ENCODE results near the gene ASPG.
"Not testable (repeated sequence)": the region's sequence is repeated elsewhere in the genome, so short reads cannot be mapped to it uniquely, and the experiment has no call there.

Gene ASPG

DNA sequence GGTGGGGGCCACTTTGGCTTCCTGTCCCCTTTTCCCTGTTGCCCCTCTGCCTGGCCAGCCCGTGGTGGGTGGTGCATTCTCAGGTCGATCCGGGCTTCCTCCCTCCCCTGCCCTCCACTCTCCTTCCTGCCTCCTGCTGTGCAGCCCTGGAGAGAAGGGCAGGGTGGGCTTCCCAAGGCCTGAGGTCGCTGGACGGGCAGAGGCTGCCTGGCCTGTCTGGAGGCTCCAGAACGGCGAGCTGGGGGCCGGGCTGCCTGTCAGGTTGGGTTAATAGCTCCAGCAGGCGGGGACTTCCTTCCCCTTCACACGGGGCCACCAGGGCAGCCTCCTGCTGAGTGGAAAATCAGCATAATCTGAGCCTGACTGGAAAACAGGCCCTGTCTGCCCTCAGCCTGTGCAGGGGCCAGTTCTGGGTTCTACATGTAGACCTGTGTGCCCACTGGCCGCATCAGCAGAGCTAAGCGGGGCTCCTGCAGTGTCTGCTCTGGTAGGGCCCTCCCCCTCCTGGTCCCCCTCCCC is 64.2 kb downstream of the ASPG start:
- ATAC-seq: peak; percentile 16 to 40

DNA sequence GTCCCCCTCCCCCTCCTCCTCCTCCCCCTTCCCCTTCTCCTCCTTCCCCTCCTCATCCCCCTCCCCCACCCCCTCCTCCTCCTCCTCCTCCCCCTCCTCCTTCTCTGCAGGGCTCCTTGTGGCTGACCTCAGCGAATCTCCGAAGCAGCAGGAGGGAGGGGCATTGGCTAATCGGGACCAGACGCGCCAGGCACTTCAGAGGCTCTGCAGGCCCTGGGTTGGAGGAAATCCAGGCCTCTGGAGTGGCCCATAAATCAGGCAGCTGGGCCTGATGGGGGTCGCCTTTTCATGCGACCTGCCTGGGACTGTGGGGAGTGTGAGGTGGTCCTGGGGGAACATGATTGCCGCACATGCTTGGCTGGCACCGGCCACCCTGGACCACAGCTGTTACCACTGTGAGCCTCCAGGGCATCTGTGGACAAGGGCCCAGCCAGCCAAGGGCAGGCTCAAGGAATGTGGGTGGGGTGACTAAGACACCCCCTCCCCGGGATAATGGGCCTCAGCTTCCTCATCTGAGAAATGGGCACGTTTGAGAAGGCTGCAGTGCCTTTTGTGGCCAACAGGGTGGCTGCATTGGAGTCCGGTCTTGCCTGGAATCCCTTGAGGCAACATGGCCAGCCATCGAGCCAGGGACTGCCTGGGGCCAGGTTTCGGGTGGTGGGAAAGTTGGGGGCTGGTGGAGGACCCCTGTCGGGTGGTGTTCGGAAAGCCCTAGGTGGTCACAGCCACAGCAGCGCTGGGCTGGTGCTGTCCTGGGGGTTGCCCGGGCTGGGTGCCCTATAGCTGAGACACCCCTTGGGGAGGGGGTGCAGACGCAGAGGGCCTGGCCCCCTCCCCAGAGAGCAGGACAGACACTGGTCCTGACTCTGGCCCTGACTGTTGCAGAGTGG is 64.9 kb downstream of the ASPG start:
- ATAC-seq: no peak

DNA sequence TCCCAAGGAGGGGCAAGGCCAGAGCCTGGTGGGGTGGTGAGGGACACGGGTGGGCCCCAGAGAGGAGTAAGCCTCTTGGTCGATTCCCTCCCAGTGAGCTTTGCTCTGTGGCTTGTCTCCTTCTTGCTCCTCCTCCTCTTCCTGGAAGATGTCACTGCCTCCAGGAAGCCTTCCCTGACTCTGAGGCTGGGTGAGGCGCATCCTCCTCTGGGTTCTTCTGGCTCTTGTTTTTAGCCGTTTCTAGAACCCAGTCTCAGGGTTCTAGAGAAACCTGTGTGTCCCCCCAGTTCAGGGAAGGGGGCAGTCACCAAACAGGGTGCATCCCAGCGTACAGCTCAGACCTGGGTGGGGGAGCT is 65.5 kb downstream of the ASPG start:
- no peak for ATAC-seq

DNA sequence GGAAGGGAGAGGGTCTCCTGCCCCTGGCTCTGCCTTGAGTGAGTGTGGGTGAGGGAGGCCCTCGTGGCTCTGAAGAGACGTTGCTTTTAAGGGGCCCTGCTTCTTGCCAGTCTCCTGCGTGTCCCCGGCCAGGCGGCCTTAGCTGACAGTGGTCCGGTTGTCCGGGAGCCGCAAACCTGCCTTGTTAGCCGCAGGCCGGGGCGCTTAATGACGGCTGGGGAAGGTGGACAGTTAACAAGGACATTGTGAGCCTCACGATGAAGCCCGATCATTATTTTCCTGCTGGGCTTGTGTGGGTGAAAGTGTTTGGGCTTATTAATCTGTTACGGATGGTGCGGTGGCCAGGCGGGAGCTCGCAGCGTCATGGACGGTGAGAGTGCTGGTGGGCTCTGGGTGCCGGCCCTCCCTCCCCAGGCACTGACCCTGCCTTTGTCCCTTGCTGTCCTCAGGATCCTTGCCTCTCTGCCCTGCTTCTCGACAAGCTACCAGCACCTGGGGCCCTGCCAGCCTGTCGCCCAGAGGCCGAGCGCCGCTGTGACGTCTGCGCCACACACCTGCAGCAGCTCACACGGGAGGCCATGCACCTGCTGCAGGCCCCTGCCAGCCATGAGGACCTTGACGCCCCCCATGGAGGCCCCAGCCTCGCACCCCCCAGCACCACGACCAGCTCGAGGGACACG is 66.2 kb downstream of the ASPG start:
- no peak for ATAC-seq

DNA sequence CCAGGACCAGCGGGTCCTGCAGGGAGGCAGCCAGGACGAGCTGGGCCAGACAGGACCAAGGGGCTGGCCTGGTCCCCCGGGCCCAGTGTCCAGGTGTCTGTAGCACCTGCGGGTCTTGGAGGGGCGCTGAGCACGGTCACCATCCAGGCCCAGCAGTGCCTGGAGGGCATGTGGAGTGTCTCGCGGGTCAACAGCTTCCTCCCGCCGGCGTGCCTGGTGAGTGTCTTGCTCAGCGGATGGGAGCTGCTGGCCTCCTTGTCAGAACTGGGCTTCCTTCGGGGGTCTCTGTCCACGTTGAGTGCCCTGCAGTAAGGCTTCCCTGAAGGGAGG is 66.7 kb downstream of the ASPG start:
- ATAC-seq: no peak

DNA sequence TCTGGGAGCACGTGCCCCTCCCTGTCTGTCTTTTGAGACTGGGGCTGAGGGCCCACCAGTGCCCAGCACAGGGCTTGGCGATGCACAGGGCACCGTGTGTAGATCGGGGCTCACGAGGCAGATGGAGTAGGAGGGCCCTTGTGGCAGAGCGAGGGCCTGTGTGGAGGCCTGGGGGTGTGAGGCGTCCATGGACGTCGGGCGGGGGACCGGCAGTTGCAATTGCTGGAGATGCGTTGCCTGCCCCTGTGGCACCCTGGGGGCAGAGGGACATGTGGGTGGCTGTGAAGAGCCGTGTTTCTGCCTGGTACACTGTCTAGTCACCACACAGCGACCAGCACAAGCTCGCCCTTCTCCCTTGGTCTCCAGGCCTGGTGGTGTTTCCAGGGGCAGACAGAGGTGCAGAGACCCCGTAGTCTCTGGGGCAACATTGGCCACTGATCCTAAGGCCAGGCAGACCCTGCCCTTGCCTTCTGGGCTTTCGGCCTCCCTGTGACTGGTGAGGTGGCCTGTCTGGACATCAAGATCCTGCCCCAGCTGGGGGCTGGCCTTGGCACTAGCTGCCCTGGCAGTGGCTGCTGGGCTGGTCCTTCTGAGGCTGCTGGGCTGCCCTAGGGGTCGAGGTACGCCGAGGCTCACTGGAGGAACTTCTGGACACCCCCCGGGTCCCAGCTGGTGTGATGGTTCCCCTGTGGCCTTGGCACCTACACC is 67.3 kb downstream of the ASPG start:
- ATAC-seq: no peak

DNA sequence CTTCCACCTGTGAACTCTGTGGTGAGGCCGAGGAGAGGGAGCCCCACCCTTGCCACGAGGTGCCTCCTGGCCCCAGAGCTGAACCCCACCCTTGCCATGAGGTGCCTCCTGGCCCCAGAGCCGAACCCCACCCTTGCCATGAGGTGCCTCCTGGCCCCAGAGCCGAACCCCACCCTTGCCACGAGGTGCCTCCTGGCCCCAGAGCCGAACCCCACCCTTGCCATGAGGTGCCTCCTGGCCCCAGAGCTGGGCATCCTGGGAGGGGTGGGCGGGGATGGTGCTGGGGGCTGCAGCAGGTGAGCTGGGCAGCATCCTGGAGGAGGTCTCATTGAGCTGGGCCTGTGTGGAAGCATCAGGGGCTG is 67.9 kb downstream of the ASPG start:
- not testable (repeated sequence) for ATAC-seq

DNA sequence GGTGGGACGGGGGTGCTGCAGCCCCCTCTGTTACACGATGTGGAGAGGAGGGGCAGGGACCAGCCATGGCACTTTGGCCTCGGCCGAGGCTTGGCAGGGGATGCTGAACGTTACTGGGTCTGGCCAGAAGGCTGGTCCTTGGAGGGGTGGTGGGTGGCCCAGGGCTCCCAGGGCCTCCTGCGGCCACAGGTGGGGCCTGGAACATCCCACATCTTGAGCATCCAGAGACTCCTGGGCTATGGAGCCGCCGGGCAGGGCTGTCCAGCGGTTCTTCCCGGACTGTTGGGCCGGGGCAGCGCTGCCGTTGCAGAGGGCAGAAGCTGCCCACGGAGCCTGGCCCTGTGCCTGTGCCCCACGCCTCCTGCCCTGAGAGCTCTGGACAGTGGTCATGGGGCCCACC is 68.7 kb downstream of the ASPG start:
- ATAC-seq: no peak

DNA sequence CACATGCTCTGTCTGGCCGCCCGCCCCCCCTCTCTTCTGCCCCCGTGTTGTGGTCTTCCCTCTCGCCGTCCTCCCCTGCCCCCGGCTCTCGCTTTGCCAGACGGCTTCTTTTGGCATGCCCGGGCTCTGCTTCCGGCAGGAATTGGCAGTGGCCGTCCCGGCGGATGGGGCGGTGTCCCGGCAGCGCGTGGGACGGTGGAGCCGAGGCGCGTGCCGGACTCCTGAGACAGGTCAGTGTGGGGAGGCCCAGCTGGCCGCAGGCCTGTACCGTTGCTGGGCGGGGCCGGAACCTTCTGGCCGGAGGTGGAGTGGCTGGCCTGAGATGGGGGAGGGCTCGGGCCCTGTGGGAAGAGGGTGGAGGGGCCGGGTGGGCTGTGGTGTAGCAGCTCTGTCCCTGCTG is 70.0 kb downstream of the ASPG start:
- ATAC-seq: no peak

DNA sequence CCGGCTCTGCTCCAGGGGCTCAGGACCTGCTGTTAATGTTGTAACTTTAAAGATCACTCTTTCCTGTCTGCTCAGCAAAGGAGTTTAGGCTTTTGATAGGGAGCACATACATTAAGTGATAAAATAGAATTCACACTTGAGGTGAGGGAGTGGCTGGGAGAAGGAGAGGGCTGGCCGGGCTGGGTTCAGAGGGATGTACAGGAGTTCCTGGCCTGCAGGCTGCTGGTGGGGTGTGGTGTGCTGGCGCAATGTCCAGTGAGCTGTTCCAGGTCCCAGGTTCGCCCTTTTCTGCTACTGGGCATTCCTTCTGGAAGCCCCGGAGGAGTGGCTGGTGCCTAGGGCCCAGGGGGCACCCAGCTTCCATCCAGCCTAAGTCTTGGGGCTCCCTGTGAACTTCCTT is 70.6 kb downstream of the ASPG start:
- ATAC-seq: no peak

DNA sequence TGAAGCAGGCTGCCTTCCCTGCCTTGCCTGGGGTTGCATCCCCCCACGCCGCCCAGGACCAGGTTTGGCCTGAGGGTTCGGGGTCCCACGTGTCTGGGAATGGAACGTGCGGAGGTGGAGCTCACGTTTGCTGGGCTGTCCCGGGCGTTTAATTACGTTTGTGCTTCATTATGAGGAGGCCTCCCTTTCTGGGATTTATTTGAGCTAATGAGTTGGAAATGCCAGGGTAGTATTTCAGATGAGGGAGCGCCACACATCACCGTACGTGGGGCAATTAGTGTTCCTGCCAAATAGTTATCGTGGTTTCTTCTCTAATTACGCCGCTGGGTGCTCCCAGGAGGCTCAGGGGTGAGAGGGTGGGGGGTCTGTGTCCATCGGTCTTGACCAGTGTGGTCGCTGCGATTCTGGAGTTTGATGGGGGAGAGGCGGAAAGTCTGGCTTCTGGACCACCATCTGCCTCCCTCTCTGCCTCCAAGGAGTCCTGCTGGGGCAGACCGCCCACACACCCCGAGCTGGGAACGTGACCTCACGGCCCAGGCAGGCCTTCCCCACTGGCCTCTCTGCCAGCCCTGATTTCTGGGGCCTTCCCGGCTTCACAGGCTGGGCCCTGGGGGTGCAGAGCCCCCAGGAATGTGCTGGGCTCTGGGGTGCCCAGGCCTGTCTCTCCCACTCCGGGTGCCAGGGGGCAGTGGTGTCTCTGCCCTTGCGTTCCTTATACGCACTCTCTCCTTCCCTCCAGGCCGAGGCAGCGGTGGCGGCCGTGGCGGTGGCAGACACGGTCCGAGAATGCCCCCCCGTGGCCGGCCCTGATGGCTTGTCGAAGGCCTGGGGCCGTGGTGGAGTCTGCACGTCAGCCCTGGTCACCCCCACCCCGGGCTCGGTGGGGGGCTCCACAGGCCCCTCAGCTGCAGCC is 71.8 kb downstream of the ASPG start:
- no peak for ATAC-seq

DNA sequence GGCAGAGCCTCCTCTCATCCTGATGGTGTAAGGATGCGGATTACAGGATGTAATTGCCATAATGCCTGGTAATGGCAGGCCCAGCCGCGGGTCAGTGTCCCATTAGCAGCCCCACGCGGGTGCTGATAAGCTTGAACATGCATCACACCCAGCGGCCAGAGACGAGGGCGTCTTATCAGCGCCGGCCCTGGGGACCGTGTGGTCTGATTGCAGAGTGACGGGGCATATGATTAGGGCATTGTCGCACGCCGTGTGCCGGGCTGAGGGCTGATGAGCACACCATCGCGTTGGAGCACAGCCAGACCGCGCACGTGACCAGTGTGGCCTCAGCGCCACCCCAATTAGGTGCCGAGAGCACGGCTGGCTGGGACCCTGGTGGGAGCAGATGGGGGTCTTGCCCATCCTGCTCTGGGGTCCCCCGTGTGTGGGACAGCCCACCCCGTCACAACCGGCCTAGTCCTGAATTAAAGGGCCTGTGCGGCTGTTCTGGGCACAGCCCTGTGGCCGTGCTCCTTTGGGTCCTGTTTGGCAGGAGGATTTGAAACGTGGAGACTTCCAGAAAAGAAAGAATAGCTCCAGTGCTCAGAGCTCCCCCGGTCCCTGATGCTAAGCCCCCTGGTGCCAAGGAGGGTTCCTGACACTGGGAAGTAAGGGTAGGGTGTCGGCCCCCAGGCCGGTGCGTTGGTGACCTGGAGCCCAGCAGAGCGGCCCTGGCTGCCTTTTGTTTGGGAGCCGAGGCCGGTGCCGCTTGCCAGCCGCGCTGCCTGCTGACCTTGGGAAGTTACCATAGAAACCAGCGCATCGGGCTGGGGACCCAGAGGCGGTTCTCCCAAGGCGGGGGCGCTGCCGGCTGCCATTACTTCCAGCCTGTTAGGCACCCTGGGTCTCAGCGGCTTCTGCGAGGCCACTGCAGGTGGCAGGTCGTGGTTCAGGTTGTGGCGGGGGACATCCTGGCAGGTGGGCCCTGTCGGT is 73.6 kb downstream of the ASPG start:
- no peak for ATAC-seq

DNA sequence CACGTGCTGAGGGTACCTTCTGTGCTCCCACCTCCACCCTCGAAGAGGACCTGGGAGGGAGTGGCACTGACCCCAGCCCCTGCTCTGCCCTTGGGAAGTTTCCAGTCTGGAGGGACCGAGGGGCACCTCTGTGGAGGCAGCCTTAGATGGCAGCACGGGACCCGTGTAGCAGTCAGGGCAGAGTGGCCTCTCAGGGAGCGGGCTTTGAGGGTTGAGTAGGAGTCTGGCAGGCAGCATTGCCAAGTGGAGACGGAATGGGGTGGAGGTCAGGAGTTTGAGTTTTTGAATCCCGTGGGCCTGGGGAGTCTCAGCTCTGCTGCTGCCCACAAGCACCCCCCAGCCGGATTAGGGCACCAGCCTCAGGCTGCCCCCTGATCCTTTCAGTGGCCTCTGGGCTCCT is 74.5 kb downstream of the ASPG start:
- ATAC-seq: no peak

DNA sequence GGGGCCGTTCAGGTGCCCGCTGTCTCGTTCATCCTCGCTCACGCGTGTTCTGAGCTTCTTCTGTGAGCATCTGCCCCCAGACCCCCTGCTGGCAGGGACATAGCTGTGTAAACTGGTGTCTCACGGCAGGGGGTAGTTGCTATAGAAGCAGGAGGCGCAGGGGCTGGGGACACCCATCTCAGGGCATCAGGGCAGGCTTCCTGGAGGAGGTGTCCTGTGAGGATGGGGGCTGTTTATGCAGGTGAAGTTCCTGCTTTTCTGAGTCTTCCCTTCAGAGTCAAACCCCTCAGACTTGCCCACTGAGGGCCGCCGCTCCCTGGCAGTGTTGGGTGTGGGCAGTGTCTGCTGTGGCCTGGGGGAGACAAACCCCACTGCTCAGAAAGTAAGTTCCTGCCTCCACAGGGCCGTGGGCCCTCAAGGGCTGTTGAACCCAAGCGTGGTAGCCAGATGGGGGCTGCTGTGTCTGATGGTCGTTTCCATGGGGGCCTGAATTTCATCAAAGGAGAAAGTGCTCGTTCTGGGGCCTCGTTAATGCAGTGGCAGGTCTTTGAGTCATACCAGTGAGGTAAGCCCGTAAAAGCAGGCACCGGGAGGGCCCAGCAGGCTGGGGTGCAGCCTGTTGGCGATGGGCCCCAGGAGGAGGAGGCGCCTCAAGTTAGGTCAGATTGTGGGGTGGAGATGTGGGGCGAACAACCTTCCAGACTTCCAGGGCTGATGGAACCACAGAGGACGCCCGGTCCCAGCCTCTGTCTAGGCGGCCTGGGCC is 76.3 kb downstream of the ASPG start:
- no peak for ATAC-seq

DNA sequence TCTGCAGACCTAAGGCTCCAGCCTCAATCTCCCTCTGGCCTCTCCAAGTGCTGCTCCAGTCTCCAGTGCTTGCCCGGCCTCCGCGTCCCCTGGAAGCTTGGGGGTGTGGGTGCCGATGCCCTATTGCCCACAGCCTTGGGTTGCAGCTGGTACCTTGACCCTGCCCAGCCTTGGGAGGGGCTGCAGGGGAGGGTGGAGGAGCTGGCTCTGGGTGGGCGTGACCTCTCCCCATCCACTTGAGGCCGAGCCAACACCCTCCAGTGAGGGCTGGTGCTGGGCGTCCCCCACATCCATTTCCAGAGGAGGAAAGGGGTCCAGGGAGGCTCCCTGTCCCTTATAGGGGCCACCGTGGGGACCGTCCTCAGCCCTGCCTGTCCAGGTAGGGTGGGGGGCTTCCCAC is 77.0 kb downstream of the ASPG start:
- no peak for ATAC-seq

DNA sequence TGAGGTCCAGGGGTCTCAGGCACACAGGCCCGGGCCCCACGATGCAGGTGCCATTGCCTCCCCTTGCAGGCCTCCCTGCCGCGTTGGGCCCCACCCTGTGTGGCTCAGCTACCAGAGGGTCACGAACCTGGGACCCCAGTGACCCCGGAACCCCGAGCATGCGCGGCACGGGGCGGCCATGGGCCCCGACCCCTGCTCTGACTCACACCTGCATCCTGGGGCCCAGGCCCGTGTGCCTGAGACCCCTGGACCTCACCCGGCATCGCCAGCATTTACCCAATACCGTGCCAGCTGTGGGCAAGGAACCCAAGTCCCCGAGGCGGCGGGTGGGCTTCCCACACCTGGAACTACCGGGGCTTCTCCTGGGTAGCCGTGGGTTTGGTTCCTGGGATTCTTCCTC is 78.0 kb downstream of the ASPG start:
- no peak for ATAC-seq

DNA sequence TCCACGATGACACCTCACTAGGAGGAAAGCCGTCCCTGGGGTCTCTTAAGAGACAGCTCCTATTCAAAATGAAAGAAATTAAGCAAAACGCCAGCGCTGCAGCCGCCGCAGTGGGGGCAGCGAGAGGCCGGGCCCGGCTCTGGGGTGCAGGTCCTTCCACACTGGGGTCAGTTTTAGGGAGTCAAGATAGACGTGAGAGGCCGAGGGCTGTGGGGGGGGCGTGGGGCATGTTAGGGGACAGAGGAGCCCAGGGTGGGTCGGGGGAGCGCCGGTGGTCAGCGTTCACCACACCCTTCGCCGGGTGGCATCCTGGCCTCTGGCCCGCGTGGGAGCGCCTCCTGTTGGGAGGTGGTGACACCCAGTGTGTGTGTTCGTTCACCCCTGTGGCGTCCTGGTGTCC is 78.5 kb downstream of the ASPG start:
- no peak for ATAC-seq

DNA sequence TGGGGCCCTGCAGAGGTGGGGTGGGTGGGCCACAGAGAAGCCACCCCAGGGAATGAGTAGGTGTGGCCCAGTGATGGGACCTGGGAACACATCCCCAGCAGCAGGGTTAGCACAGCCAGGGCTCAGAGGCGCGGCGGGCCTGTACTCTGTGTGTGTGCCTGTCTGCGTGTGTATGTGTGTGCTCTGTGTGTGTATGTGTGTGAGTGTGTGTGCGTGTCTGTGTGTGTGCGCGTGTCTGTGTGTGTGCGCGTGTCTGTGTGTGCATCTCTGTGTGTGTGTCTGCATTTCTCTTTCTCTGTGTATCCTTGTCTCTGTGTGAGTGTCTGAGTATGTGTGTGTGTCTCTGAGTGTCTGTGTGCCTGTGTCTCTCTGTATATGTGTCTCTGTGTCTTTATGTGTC is 79.0 kb downstream of the ASPG start:
- ATAC-seq: no peak

All from activated CD4-positive, CD25-positive, alpha-beta regulatory T cell treated with anti-CD3 and anti-CD28 coated beads, Interleukin-2, amount 50 U/mL, for 24 hours (primary cell).